ENCODE data around the gene LYL1.

GRCh38 chr19:13058951-13059660 lies 43.6 kb downstream of the LYL1 start:
- TF ChIP-seq POLR2A (IDR thresholded peaks at IDR 0.05) (no peak), CTCF (IDR thresholded peaks at IDR 0.05) (peak in 1 of 5 experiments; percentile 21)
